Keratinocyte (primary cell): ENCODE results near the gene SLIT3.

Experiments used
- EZH2 ChIP-seq: IDR thresholded peaks from one replicate; pipeline ENCODE4 v1.6.1; 2012; ENCODE audit warnings: inconsistent platforms, mild to moderate bottlenecking, low read length, moderate library complexity
- TF ChIP-seq, protein P1 (sequence below), 3 experiments: IDR thresholded peaks in 1 of 3; conservative IDR thresholded peaks in 1 of 3; optimal IDR thresholded peaks in 1 of 3; 2 replicates in 2 of 3; 3 replicates in 1 of 3; pipeline versions ENCODE3 to v1.5.1; 2011; ENCODE audit warnings: low read length in 3 of 3, mild to moderate bottlenecking in 3 of 3, moderate library complexity in 2 of 3, control low read depth in 1 of 3, inconsistent platforms in 1 of 3; ENCODE audit not compliant: insufficient read depth in 2 of 3; ENCODE audit errors: extremely low read depth in 1 of 3

DNA sequence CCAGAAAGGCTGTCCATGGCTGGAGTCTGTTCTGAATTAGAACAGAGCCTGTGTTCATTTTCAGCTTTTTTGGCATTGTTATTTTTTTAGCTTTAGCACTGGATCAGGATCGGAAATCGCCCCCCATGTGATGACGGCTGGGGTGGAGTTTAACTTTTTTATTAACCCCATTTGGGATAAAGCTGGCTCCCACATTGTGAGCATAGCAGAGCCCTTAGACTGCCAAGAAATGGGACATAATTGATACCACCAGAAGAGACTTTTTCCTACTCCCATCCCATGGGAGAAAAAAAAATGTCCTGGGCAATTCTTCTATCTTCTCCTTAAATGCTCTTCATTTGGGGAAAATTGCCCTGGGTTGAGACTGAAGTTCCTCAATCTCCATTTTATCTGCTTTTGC, 52.4 kb downstream of the SLIT3 start:
- TF ChIP-seq, protein P1, sequence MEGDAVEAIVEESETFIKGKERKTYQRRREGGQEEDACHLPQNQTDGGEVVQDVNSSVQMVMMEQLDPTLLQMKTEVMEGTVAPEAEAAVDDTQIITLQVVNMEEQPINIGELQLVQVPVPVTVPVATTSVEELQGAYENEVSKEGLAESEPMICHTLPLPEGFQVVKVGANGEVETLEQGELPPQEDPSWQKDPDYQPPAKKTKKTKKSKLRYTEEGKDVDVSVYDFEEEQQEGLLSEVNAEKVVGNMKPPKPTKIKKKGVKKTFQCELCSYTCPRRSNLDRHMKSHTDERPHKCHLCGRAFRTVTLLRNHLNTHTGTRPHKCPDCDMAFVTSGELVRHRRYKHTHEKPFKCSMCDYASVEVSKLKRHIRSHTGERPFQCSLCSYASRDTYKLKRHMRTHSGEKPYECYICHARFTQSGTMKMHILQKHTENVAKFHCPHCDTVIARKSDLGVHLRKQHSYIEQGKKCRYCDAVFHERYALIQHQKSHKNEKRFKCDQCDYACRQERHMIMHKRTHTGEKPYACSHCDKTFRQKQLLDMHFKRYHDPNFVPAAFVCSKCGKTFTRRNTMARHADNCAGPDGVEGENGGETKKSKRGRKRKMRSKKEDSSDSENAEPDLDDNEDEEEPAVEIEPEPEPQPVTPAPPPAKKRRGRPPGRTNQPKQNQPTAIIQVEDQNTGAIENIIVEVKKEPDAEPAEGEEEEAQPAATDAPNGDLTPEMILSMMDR (optimal IDR thresholded peaks at IDR 0.05 in 1 of 3, IDR thresholded peaks at IDR 0.05 in 1 of 3, conservative IDR thresholded peaks at IDR 0.05 in 1 of 3; ENCODE audit: extremely low read depth in 1 of 3, insufficient read depth in 2 of 3, low read length in 3 of 3), result no peak
- no peak for TF ChIP-seq EZH2
